A549 (cell line): ENCODE results near the gene KANK2. TPM values are rescaled to one million over a fixed set of nuclear protein-coding genes. Genes with fewer than 3 reads are reported as not detected.

ENCODE experiments used
- ATAC-seq, 2 experiments: fragments of 200-7000 bp in 1 of 2; fragments of >200 bp in 1 of 2; cut with Nextera tagmentation in 1 of 2; cut with Tn5 transposase in 1 of 2; 3 replicates each; pipeline versions ENCODE4 v1.8.0 to v1.9.1; 2018 to 2020; ENCODE audit warnings: mild to moderate bottlenecking in 1 of 2, moderate library complexity in 1 of 2
- CTCF ChIA-PET: fragments of 300-600 bp; sonication (Branson Sonifier 250); formaldehyde crosslinking; extraction: SDS; loops from one replicate; lab custom pipeline; 2021; ENCODE audit warnings: antibody characterized with exemption, inconsistent platforms; lab: Yijun Ruan, JAX
- POLR2A ChIA-PET: fragments of 350-600 bp; formaldehyde crosslinking; extraction: SDS; loops from one replicate; lab custom pipeline; 2021; ENCODE audit warnings: antibody characterized with exemption, inconsistent platforms; lab: Yijun Ruan, JAX
- DNase-seq, 2 experiments: peaks; one replicate each; pipeline versions ENCODE4 v3.0.0 to v3.0.0-alpha.2; 2011 to 2016; ENCODE audit warnings: low read depth in 1 of 2, low spot score in 1 of 2
- FAIRE-seq: peaks from 2 replicates; lab custom pipeline; 2011; peaks lifted over from hg19 to GRCh38; lab: Jason Lieb, UNC
- H3K27ac ChIP-seq, 2 experiments: fragments of >200 bp; sonication (Bioruptor Twin); formaldehyde crosslinking; 3 replicates each; pipeline ENCODE4 v1.5.1; 2016 to 2017
- H3K4me1 ChIP-seq: fragments of >200 bp; sonication (Bioruptor Twin); formaldehyde crosslinking; 3 replicates; pipeline ENCODE4 v1.6.1; 2016
- H3K4me2 ChIP-seq: fragments of >200 bp; sonication (Bioruptor Twin); formaldehyde crosslinking; 3 replicates; pipeline ENCODE4 v1.6.1; 2016
- H3K4me3 ChIP-seq: fragments of >200 bp; sonication (Bioruptor Twin); formaldehyde crosslinking; 3 replicates; pipeline ENCODE4 v1.5.1; 2016
- H3K9me3 ChIP-seq: fragments of >200 bp; sonication (Bioruptor Twin); formaldehyde crosslinking; 3 replicates; pipeline ENCODE4 v1.6.1; 2016
- CBX8 ChIP-seq: fragments of 200-600 bp; sonication (generic); IDR thresholded peaks from 2 replicates; pipeline ENCODE4 v1.6.1; 2016
- EHF ChIP-seq: fragments of 250-450 bp; sonication (Bioruptor Pico); IDR thresholded peaks from 2 replicates; pipeline ENCODE4 v1.5.0; 2020; ENCODE audit warnings: mild to moderate bottlenecking
- ELK1 ChIP-seq: fragments of 150-350 bp; IDR thresholded peaks from 2 replicates; pipeline ENCODE4 v1.6.1; 2014; ENCODE audit warnings: low read depth, mild to moderate bottlenecking, low read length
- FOSB ChIP-seq: fragments of 250-450 bp; sonication (Bioruptor Pico); IDR thresholded peaks from 2 replicates; pipeline ENCODE4 v1.5.0; 2020; ENCODE audit warnings: mild to moderate bottlenecking, moderate library complexity
- HDAC2 ChIP-seq: fragments of 200-600 bp; sonication (generic); IDR thresholded peaks from 2 replicates; pipeline ENCODE4 v1.6.1; 2016
- KDM1A ChIP-seq: fragments of 200-600 bp; sonication (generic); IDR thresholded peaks from 2 replicates; pipeline ENCODE4 v1.6.1; 2016; ENCODE audit warnings: low read depth, mild to moderate bottlenecking
- KDM5A ChIP-seq: fragments of 200-600 bp; sonication (generic); IDR thresholded peaks from 2 replicates; pipeline ENCODE4 v1.6.1; 2016; ENCODE audit warnings: antibody characterized with exemption, mild to moderate bottlenecking
- NR3C1 ChIP-seq: fragments of >200 bp; sonication (Bioruptor Twin); formaldehyde crosslinking; IDR thresholded peaks from 3 replicates; pipeline ENCODE4 v1.6.1; 2017
- POLR2A ChIP-seq: IDR thresholded peaks from 2 replicates; pipeline ENCODE4 v1.6.1; 2012; ENCODE audit warnings: mild to moderate bottlenecking, low read length
- RFX5 ChIP-seq: fragments of 450-650 bp; IDR thresholded peaks from 2 replicates; pipeline ENCODE4 v1.7.1; 2014; ENCODE audit warnings: antibody characterized with exemption, mild to moderate bottlenecking, moderate library complexity
- RNF2 ChIP-seq: fragments of 200-600 bp; sonication (generic); IDR thresholded peaks from 2 replicates; pipeline ENCODE4 v1.6.1; 2016; ENCODE audit warnings: low read depth, mild to moderate bottlenecking, antibody characterized with exemption, moderate library complexity, borderline replicate concordance
- SREBF2 ChIP-seq: fragments of 450-650 bp; IDR thresholded peaks from 2 replicates; pipeline ENCODE4 v1.6.1; 2014; ENCODE audit warnings: mild to moderate bottlenecking, moderate library complexity
- WGBS: methylation state at CpG from one replicate; pipeline ENCODE4 v1.1.6; 2017; ENCODE audit errors: missing lambda C conversion rate; 5-methylcytosine and 5-hydroxymethylcytosine counted together
- polyA plus RNA-seq, 4 experiments: library from polyadenylated mRNA; depleted of rRNA in 3 of 4; stranded (reverse); fragments of >200 nt; fragmentation: RNase III in 1 of 4; extraction: RNeasy Plus Mini Kit Qiagen cat#74134 plus additional on column Dnase treatment in 1 of 4; gene quantifications; 2 replicates in 3 of 4; 3 replicates in 1 of 4; pipeline ENCODE4 v1.2.3, GENCODE V29; 2011 to 2017
- TF ChIP-seq, protein P1 (sequence below): fragments of >200 bp; sonication (Bioruptor Twin); formaldehyde crosslinking; IDR thresholded peaks from 3 replicates; pipeline ENCODE4 v1.5.1; 2016
- TF ChIP-seq, protein P2 (sequence below): IDR thresholded peaks from 2 replicates; pipeline ENCODE4 v1.6.1; 2012

KANK2 gene
- polyA plus RNA-seq, 2 of the 4 experiments (the other 2 are of a cell fraction), result 20.5 to 68.0 TPM

GRCh38 chr19:11230621-11231386 lies 33.5 kb upstream of the KANK2 start:
- H3K27ac ChIP-seq, result no peak overlapping the region
- H3K4me2 ChIP-seq, result no peak overlapping the region
- DNase-seq, result no peak
- H3K4me3 ChIP-seq, result no peak overlapping the region
- no peaks in the 10 kb centered on the region for H3K9me3 ChIP-seq
- no peak for FAIRE-seq
- WGBS, result 88% methylated on average over 5 of the region's 7 CpGs
- CTCF ChIA-PET, result interaction anchor here (1.0 to 3.4 kb wide), 2 partner anchors 12 kb away, joined by 3 to 12 read pairs; no protein-coding TSS in a partner anchor
- H3K4me1 ChIP-seq, result no peaks in the 10 kb centered on the region
- ATAC-seq, result no peak
- POLR2A ChIA-PET, result no interaction called here
- TF ChIP-seq RNF2, result no peak
- TF ChIP-seq POLR2A, result no peak

DNA sequence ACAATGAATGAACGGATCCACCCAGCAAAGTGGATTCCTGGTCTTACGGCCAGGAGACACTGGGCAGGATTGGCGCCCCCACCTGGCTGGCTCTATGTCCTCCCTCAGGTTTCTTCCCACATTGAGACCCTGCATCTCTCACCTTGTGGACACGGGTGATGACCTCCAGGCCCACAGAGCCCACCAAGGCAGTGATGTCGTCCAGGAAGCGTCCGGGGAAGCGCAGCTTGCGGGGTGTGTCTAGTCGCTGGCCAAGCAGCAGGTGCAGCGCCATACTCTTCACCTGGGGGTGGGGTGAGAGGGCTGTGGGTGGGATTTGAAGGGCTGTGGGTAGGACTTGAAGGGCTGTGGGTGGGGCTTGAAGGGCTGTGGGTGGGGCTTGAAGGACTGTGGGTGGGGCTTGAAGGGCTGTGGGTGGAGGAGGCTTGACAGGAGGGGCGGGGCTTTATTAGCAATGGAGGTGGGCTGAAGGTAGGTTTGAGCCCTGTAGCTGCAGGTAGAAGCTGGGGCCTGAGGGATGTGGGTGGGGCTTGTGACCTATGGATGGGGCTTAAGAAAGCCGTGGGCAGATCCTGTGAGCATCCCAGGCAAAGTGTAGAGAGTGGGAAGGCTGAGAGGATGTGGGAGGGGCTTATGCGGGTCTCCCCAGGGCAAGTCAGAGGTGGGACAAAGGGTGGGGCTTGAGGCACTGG lies 30.0 kb upstream of the KANK2 start:
- no peaks in the 10 kb centered on the region for H3K9me3 ChIP-seq
- DNase-seq, result peak in 1 of 2 experiments; percentile 58
- no peak for FAIRE-seq
- CTCF ChIA-PET, result interaction anchor here (0.9 to 1.0 kb wide), 2 partner anchors 22 to 101 kb away, joined by 4 to 5 read pairs; no protein-coding TSS in a partner anchor
- TF ChIP-seq HDAC2 (no peak), CBX8 (no peak), RFX5 (no peak)
- TF ChIP-seq, protein P1, sequence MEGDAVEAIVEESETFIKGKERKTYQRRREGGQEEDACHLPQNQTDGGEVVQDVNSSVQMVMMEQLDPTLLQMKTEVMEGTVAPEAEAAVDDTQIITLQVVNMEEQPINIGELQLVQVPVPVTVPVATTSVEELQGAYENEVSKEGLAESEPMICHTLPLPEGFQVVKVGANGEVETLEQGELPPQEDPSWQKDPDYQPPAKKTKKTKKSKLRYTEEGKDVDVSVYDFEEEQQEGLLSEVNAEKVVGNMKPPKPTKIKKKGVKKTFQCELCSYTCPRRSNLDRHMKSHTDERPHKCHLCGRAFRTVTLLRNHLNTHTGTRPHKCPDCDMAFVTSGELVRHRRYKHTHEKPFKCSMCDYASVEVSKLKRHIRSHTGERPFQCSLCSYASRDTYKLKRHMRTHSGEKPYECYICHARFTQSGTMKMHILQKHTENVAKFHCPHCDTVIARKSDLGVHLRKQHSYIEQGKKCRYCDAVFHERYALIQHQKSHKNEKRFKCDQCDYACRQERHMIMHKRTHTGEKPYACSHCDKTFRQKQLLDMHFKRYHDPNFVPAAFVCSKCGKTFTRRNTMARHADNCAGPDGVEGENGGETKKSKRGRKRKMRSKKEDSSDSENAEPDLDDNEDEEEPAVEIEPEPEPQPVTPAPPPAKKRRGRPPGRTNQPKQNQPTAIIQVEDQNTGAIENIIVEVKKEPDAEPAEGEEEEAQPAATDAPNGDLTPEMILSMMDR, result 0 out of 3 replicates have a peak, but pooled peaks have one; percentile 1
- TF ChIP-seq, all 56 proteins: peak for 1
- POLR2A ChIA-PET, result interaction anchor here (0.8 kb wide), 1 partner anchor 290 kb away, joined by 7 read pairs; no protein-coding TSS in a partner anchor
- Histone ChIP-seq H3K4me2 (no peak overlapping the region), H3K27ac (no peak overlapping the region), H3K4me3 (no peak overlapping the region), H3K4me1 (no peaks in the 10 kb centered on the region)
- WGBS, result 61% methylated on average over 4 of the region's 14 CpGs
- ATAC-seq, result peak; percentile 64 to 80; a peak in 5 of 6 replicates

GRCh38 chr19:11226716-11227166 lies 29.4 kb upstream of the KANK2 start:
- TF ChIP-seq KDM1A (0 out of 2 replicates have a peak, but pooled peaks have one; percentile 21), KDM5A (no peak)
- WGBS, result 100% methylated on average over 1 of the region's 1 CpG
- no peak for FAIRE-seq
- POLR2A ChIA-PET, result no interaction called here
- no peak for ATAC-seq
- no peak overlapping the region for H3K4me3 ChIP-seq
- no peak overlapping the region for H3K4me2 ChIP-seq
- CTCF ChIA-PET, result no interaction called here
- no peaks in the 10 kb centered on the region for H3K4me1 ChIP-seq
- no peak for DNase-seq
- H3K27ac ChIP-seq, result no peak overlapping the region
- 0 out of 3 replicates have a peak, but pooled peaks cover 2% of the 10 kb centered on the region for H3K9me3 ChIP-seq

DNA sequence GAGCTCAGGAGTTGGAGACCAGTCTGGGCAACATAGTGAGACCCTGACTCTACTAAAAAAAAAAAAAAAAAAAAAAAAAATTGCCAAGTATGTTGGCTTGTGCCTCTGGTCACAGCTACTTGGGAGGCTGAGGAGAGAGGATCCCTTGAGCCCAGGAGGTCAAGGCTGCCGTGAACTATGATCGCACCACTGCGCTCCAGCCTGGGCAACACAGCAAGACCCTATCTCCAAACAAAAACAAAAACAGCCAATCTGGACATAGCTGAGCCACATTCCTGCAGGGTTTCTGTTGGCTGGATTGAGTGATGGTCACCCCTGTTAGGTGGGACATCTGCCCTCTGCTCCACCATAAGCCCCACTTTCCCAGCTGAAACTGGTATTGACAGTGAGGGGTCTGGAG lies 28.5 kb upstream of the KANK2 start:
- DNase-seq (no peak), FAIRE-seq (no peak), ATAC-seq (no peak)
- 100% methylated on average over 3 of the region's 3 CpGs for WGBS
- no peak overlapping the region for H3K4me3 ChIP-seq
- H3K27ac ChIP-seq, result no peak overlapping the region
- H3K4me1 ChIP-seq, result no peaks in the 10 kb centered on the region
- TF ChIP-seq ELK1, result no peak
- no peak for TF ChIP-seq NR3C1
- TF ChIP-seq, protein P2, sequence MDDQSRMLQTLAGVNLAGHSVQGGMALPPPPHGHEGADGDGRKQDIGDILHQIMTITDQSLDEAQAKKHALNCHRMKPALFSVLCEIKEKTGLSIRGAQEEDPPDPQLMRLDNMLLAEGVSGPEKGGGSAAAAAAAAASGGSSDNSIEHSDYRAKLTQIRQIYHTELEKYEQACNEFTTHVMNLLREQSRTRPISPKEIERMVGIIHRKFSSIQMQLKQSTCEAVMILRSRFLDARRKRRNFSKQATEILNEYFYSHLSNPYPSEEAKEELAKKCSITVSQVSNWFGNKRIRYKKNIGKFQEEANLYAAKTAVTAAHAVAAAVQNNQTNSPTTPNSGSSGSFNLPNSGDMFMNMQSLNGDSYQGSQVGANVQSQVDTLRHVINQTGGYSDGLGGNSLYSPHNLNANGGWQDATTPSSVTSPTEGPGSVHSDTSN, result no peak
- TF ChIP-seq EHF (CRISPR knock-in tag), result no peak
- TF ChIP-seq SREBF2, result no peak
- TF ChIP-seq FOSB (CRISPR knock-in tag), result no peak
- CTCF ChIA-PET, result interaction anchor here (0.6 to 0.8 kb wide), 2 partner anchors 90 to 138 kb away, joined by 3 read pairs; no protein-coding TSS in a partner anchor
- H3K4me2 ChIP-seq, result no peak overlapping the region
- H3K9me3 ChIP-seq, result 0 out of 3 replicates have a peak, but pooled peaks cover 4% of the 10 kb centered on the region
- POLR2A ChIA-PET, result no interaction called here
